HepG2 (cell line): Measurements from ENCODE around the gene CAMSAP3. TPM values are rescaled to one million over a fixed set of nuclear protein-coding genes. Genes with fewer than 3 reads are reported as not detected.

Source experiments
- ATAC-seq: fragments of 200-7000 bp; cut with Tn5 transposase; 3 replicates; pipeline ENCODE4 v1.9.1; 2020; ENCODE audit warnings: mild to moderate bottlenecking, moderate library complexity
- BruUV-seq: library from RNA; stranded (reverse); fragments of 400-500 nt; replicated peaks from 2 replicates; lab custom pipeline; 2021; lab: Mats Ljungman, UMichigan
- CTCF ChIA-PET: fragments of 300-600 bp; formaldehyde crosslinking; extraction: SDS; loops from one replicate; lab custom pipeline; 2021; ENCODE audit warnings: low total read pairs, inconsistent platforms, low intra/inter-chr PET ratio; lab: Yijun Ruan, JAX
- POLR2A ChIA-PET: fragments of 350-600 bp; sonication (Branson Sonifier 250); formaldehyde crosslinking; loops from one replicate; lab custom pipeline; 2020; ENCODE audit warnings: antibody characterized with exemption, inconsistent platforms; lab: Yijun Ruan, JAX
- DNase-seq: peaks from one replicate; pipeline ENCODE4 v3.0.0-alpha.2; 2015; ENCODE audit warnings: low spot score
- FAIRE-seq: peaks from 3 replicates; lab custom pipeline; 2011; peaks lifted over from hg19 to GRCh38; lab: Jason Lieb, UNC
- H2AFZ ChIP-seq: one replicate; pipeline ENCODE4 v1.6.1; 2011; ENCODE audit warnings: low read length, inconsistent platforms
- H3K27ac ChIP-seq: fragments of 300-600 bp; 3 replicates; pipeline ENCODE4 v1.8.0; 2011; ENCODE audit warnings: mixed run types, mild to moderate bottlenecking, mixed read lengths, low read length, inconsistent platforms; ENCODE audit not compliant: insufficient read depth; ENCODE audit errors: extremely low read length
- H3K27me3 ChIP-seq, 2 experiments: fragments of 200-600 bp in 1 of 2; 2 replicates in 1 of 2; 3 replicates in 1 of 2; pipeline versions ENCODE4 v1.6.0 to v1.8.0; 2011; ENCODE audit warnings: low read length in 2 of 2, mild to moderate bottlenecking in 2 of 2, moderate library complexity in 2 of 2, inconsistent platforms in 1 of 2; ENCODE audit not compliant: insufficient read depth in 2 of 2, control insufficient read depth in 1 of 2
- H3K36me3 ChIP-seq, 2 experiments: fragments of 200-600 bp in 1 of 2; replicated peaks in 1 of 2; 2 replicates in 1 of 2; 3 replicates in 1 of 2; pipeline versions ENCODE4 v1.5.1 to v1.8.0; 2011; ENCODE audit warnings: low read length in 2 of 2, inconsistent platforms in 1 of 2; ENCODE audit not compliant: insufficient read depth in 2 of 2, control insufficient read depth in 1 of 2
- H3K4me1 ChIP-seq: 2 replicates; pipeline ENCODE4 v1.5.1; 2012; ENCODE audit warnings: low read length, inconsistent platforms; ENCODE audit not compliant: insufficient read depth
- H3K4me2 ChIP-seq: 2 replicates; pipeline ENCODE4 v1.6.0; 2011; ENCODE audit warnings: low read depth, low read length, inconsistent platforms
- H3K4me3 ChIP-seq, 3 experiments: fragments of 200-600 bp in 1 of 3; sonication (generic), shearing (Covaris generic) in 1 of 3; replicated peaks in 1 of 3; 2 replicates each; pipeline ENCODE4 v1.5.1; 2011 to 2016; ENCODE audit warnings: low read length in 3 of 3, inconsistent platforms in 2 of 3, low read depth in 2 of 3, mild to moderate bottlenecking in 2 of 3, control low read depth in 1 of 3, mixed read lengths in 1 of 3; ENCODE audit not compliant: insufficient read depth in 1 of 3
- H3K79me2 ChIP-seq: one replicate; pipeline ENCODE4 v1.6.1; 2011; ENCODE audit warnings: low read length, inconsistent platforms; ENCODE audit not compliant: insufficient read depth
- H3K9ac ChIP-seq: 2 replicates; pipeline ENCODE4 v1.6.0; 2011; ENCODE audit warnings: mild to moderate bottlenecking, low read depth, low read length, inconsistent platforms; ENCODE audit not compliant: insufficient read depth
- H3K9me3 ChIP-seq: 2 replicates; pipeline ENCODE4 v1.5.1; 2012; ENCODE audit warnings: mild to moderate bottlenecking, low read length
- H4K20me1 ChIP-seq: 2 replicates; pipeline ENCODE4 v1.6.0; 2011; ENCODE audit warnings: inconsistent platforms, mild to moderate bottlenecking, low read length, moderate library complexity; ENCODE audit not compliant: insufficient read depth
- ELF1 ChIP-seq: sonication (generic); formaldehyde crosslinking; IDR thresholded peaks from 2 replicates; pipeline ENCODE4 v1.4.0; 2020; ENCODE audit warnings: missing genetic modification reagents
- HOXD1 ChIP-seq: sonication (generic); formaldehyde crosslinking; IDR thresholded peaks from 2 replicates; pipeline ENCODE4 v1.5.0; 2020; ENCODE audit warnings: missing genetic modification reagents
- IRF9 ChIP-seq: sonication (generic); formaldehyde crosslinking; IDR thresholded peaks from 2 replicates; pipeline ENCODE4 v1.8.0; 2022; ENCODE audit warnings: missing genetic modification reagents, mild to moderate bottlenecking, borderline replicate concordance
- MYNN ChIP-seq: sonication (generic); formaldehyde crosslinking; IDR thresholded peaks from 2 replicates; pipeline ENCODE4 v1.4.0; 2020; ENCODE audit warnings: mild to moderate bottlenecking, low read depth, missing genetic modification reagents
- NONO ChIP-seq, 2 experiments: fragments of 450-650 bp in 1 of 2; sonication (generic) in 1 of 2; formaldehyde crosslinking in 1 of 2; IDR thresholded peaks in 1 of 2; conservative IDR thresholded peaks in 1 of 2; 2 replicates each; pipeline versions ENCODE4 v1.6.1 to v1.8.0; 2017 to 2022; ENCODE audit warnings: mild to moderate bottlenecking in 1 of 2, missing genetic modification reagents in 1 of 2, moderate library complexity in 1 of 2
- ZC3H4 ChIP-seq: sonication (generic); formaldehyde crosslinking; IDR thresholded peaks from 2 replicates; pipeline ENCODE4 v1.4.0; 2020; ENCODE audit warnings: missing genetic modification reagents, borderline replicate concordance
- ZFP36L1 ChIP-seq: sonication (generic); formaldehyde crosslinking; IDR thresholded peaks from 2 replicates; pipeline ENCODE4 v1.8.0; 2022; ENCODE audit warnings: mild to moderate bottlenecking, missing genetic modification reagents, moderate library complexity
- ZNF281 ChIP-seq: sonication (generic); formaldehyde crosslinking; IDR thresholded peaks from 2 replicates; pipeline ENCODE4 v1.4.0; 2020; ENCODE audit warnings: missing genetic modification reagents, borderline replicate concordance
- ZNF609 ChIP-seq: sonication (generic); formaldehyde crosslinking; IDR thresholded peaks from 2 replicates; pipeline ENCODE4 v1.4.0; 2020; ENCODE audit warnings: mild to moderate bottlenecking, missing genetic modification reagents, borderline replicate concordance
- WGBS: methylation state at CpG from one replicate; pipeline ENCODE4 v1.1.6; 2017; ENCODE audit warnings: low lambda C conversion rate; 5-methylcytosine and 5-hydroxymethylcytosine counted together
- in situ Hi-C: cut with HindIII; loops from 2 replicates; pipeline ENCODE4 v1.10.0; 2017; ENCODE audit warnings: low pct_unique_long_range_greater_than_20kb; ENCODE audit not compliant: extremely low pct_ligation_motif_present
- intact Hi-C: fragments of 100-400 bp; cut with micrococcal nuclease; formaldehyde crosslinking; loops from one replicate; pipeline ENCODE4 v1.10.0; 2022; ENCODE audit not compliant: unreplicated experiment
- polyA plus RNA-seq, 8 experiments: library from polyadenylated mRNA; depleted of rRNA in 3 of 8; stranded (reverse) in 7 of 8; unstranded in 1 of 8; fragments of >200 nt; fragmentation: Illumina TruSeq in 4 of 8; extraction: Trizol in 4 of 8; gene quantifications; 2 replicates each; pipeline versions ENCODE4 v1.2.1 to v1.2.3, GENCODE V29; 2011 to 2016; ENCODE audit warnings: low read depth in 4 of 8, missing spikeins in 1 of 8, mixed read lengths in 1 of 8; ENCODE audit not compliant: insufficient read depth in 1 of 8
- total RNA-seq, 5 experiments: library from RNA; depleted of rRNA; stranded (reverse); fragments of >200 nt; fragmentation: Illumina TruSeq; extraction: Trizol; gene quantifications; 2 replicates each; pipeline ENCODE4 v1.2.3, GENCODE V29; 2016; ENCODE audit warnings: low read depth in 1 of 5

CAMSAP3 gene
- total and polyA plus RNA-seq, 2 of the 13 experiments (the other 11 are each of a cell fraction or from before 2014, with no cell fraction given) = 10.8 to 11.8 TPM

GRCh38 chr19:7627166-7627565 lies 31.5 kb downstream of the CAMSAP3 start:
- ATAC-seq (no peak), DNase-seq (no peak), FAIRE-seq (no peak)
- WGBS = 98% methylated on average over 20 of the region's 24 CpGs
- intact Hi-C loops (no loop called here), in situ Hi-C loops (no loop called here)
- peaks cover 14 to 44% of the 10 kb centered on the region in 2 experiments for H3K36me3 ChIP-seq
- CTCF ChIA-PET = no interaction called here
- H3K9me3 ChIP-seq = no peaks in the 10 kb centered on the region
- TF ChIP-seq HOXD1 (CRISPR knock-in tag) = no peak
- TF ChIP-seq NONO (IDR thresholded peaks at IDR 0.05) = no peak
- no peak for TF ChIP-seq NONO (CRISPR knock-in tag; conservative IDR thresholded peaks at IDR 0.05)
- no peak for TF ChIP-seq ZNF609
- no peak for TF ChIP-seq IRF9 (CRISPR knock-in tag)
- TF ChIP-seq MYNN (CRISPR knock-in tag) = no peak
- TF ChIP-seq ZNF281 (CRISPR knock-in tag) = no peak
- no peak for TF ChIP-seq ELF1
- TF ChIP-seq ZC3H4 (CRISPR knock-in tag) = no peak
- no peak for TF ChIP-seq ZFP36L1 (CRISPR knock-in tag)
- H3K4me2 ChIP-seq = no peak overlapping the region
- no peaks in the 10 kb centered on the region for H4K20me1 ChIP-seq
- H3K27me3 ChIP-seq = no peaks in the 10 kb centered on the region; a peak in 2 of 5 replicates
- no peak overlapping the region for H3K9ac ChIP-seq
- H2AFZ ChIP-seq = no peak overlapping the region
- peaks cover 38% of the 10 kb centered on the region for H3K79me2 ChIP-seq
- no peak overlapping the region for H3K27ac ChIP-seq
- no TSS peak for BruUV-seq
- H3K4me1 ChIP-seq = peaks cover 22% of the 10 kb centered on the region
- POLR2A ChIA-PET = no interaction called here
- no peak overlapping the region for H3K4me3 ChIP-seq
